Endothelial cell of hepatic sinusoid (primary cell): ENCODE results near the gene ASAP2.
"Not testable (repeated sequence)": the region's sequence is repeated elsewhere in the genome, so short reads cannot be mapped to it uniquely, and the experiment has no call there.

ENCODE experiments used
- in situ Hi-C: cut with HindIII; loops from 2 replicates; pipeline ENCODE4 v1.10.0; 2017; ENCODE audit warnings: low sequenced_read_pairs

The ASAP2 gene

DNA sequence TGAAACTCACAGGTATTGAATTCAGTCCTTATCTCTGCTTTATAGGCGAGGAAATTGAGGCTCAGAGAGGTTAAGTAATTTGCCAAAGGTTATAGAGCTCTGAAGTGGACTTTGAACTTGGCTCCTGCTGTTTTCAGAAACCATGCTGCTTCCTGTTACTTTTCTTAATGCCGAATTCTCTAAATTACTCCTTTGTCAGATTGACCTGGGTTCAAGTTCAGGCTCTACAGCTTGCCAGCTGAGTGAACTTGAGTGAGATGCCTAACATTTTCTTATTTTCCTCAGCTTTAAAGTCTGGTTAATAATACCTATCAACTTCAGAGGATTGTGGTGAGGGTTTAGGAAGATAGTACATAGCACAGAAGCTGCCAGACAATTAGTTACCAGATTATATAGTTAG, 3.4 kb downstream of the ASAP2 start:
- in situ Hi-C loops = no loop called here

DNA sequence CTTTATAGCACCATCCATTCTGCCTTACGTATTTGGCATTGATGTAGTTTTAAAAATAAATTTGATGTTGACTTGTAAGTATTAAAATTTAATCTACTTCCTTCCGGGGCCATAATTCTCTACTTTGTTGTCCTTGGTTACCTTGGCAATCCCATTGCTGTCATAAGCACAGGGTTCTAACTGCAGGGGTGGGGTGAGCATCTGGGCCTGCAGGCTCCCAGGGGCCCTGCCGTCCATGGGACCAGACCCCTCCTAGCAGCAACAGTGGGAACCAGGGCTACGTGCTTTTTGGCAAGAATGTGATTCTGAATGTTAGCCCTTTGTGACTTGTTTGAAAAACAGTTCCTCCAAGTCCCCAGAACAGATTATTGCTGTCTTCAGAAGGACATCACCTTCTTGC, 4.9 kb downstream of the ASAP2 start:
- in situ Hi-C loops = no loop called here

DNA sequence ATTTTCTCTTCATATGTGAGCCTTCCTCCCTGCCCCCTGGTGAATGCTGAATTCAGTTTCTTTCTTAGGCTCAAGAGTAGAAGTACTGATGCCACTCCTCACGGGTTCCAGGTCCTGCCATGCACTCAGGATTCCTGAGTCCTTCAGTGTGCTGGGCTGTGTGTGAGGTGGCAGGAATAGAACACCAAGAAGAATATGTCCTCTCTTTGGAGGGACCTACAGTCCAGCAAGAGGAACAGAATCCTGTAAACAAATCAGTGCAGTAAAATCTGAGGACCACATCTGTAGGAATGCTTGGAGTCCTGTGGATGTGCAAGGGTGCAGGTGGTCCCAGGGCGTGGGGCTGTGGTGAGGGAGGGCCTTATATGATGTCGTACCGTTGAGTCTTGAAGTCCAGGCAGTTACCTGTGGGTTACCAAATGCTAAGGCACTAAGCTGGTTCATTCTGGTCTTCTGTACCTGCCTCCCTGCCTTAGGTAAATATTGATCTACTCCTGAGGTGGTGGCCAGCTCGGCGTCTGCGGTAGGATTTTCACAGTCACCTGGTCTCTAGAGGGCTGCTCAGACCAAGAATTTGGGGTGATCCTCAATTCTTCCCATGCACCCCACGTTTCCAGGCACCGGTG, 5.5 kb downstream of the ASAP2 start:
- in situ Hi-C loops = no loop called here

DNA sequence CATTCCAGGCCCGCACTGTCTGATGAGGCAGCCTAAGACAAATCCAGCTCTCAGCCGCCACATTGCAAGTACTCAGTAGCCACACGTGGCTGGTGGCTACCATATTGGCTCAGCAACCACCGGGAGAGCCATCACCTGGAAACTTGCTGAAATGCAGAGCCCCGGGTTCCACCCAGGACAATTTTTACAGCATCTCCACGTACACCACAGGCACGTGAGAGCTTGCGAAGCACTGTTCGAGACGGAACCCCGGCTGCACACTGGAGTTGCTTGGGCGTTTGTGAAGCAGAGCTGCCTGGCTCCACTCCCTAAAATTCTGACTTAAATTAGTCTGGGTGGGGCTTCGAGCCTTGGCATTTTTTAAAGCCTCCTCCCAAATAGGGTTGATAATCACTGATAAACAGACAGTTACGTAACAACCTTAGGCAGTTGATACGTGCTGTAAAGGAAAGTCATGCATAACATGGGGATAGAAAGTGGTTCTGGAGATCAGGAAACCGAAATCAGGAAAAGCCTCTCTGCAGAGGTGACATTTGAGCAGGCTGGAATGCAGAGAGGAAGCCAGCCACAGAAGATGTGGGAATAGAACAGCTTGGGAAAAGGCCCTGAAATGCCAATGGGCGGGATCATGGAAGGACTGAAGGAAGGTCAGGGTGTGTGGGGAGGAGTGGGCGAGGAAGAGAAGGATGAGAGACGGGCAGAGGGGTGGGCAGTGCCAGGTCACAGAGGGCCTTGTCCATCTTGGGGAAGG, 6.2 kb downstream of the ASAP2 start:
- in situ Hi-C loops = no loop called here

DNA sequence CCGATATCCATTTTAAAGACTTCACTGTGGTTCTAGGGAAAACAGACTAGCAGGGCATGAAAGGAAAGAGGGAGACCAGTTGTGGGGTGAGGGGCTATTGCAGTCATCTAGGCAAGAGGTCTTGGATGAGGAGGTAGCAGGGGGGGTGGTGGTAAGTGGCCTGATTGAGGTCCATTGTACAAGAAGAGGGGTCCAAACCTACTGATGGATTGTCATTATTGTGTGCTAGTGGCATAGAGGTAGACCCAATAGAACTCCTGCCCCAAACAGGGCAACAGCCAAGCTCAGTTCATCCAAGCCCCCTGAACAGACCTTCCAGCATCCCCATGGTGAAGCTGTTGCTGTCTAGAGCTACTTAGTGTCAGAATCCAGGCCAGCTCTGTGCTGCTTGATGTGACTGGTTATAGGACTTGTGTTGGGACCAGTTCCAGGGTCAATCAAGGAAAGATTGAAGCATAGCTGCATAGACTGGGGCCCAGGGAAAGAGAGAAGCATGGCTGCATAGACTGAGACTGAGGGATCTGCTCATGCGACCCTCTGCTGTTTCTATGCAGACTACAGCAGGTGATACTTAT, 7.0 kb downstream of the ASAP2 start:
- in situ Hi-C loops = no loop called here

DNA sequence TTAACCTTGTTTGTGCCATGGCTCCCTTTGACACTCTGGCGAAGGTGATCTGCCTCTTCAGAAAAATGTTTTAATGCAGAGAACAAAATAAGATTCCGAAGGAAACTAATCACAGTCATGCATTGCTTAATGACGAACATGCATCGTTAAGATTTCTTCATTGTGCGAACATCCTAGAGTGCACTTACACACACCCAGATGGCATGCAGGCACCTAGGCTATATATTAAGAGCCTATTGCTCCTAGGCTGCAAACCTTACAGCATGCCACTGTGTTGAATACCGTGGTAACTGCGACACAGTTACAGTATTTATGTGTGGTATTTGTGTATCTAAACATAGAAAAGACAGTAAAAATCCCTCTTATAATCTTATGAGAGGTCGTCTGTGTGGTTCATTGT, 8.3 kb downstream of the ASAP2 start:
- in situ Hi-C loops = no loop called here

DNA sequence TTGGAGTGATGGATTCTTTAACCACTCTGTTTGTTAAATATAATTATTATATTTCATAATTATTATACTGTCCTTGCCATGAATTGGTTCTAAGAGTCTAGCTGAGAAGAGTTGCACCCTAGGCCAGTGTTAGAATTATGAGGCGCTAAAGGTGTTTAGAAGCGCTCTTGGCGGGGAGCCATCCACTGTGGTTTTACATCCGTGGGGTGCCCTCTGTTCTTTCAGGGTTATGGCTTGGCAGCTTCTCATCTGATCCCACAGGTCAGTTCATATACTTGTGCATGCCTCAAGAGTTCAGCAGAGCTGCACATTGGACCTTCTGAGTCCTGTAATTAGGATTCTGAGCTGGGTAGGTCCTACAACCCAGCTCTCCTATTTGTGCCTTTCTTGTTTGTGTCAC, 9.1 kb downstream of the ASAP2 start:
- in situ Hi-C loops = no loop called here

DNA sequence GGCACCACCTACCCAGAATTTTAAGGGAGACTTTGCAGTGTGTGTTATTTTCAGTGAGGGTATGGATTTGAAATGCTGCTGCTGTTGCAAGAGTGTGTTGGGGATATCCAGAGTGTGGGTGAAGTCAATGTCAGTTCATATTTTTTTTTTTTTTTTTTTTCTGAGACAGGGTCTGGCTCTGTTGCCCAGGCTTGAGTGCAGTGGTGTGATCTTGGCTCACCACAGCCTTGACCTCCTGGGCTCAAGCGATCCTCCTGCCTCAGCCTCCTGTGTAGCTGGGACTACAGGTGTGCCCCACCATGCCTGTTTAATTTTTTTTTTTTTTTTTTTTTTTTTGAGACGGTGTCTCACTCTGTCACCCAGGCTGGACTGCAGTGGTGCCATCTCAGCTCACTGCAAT, 9.5 kb downstream of the ASAP2 start:
- in situ Hi-C loops = not testable (repeated sequence)

DNA sequence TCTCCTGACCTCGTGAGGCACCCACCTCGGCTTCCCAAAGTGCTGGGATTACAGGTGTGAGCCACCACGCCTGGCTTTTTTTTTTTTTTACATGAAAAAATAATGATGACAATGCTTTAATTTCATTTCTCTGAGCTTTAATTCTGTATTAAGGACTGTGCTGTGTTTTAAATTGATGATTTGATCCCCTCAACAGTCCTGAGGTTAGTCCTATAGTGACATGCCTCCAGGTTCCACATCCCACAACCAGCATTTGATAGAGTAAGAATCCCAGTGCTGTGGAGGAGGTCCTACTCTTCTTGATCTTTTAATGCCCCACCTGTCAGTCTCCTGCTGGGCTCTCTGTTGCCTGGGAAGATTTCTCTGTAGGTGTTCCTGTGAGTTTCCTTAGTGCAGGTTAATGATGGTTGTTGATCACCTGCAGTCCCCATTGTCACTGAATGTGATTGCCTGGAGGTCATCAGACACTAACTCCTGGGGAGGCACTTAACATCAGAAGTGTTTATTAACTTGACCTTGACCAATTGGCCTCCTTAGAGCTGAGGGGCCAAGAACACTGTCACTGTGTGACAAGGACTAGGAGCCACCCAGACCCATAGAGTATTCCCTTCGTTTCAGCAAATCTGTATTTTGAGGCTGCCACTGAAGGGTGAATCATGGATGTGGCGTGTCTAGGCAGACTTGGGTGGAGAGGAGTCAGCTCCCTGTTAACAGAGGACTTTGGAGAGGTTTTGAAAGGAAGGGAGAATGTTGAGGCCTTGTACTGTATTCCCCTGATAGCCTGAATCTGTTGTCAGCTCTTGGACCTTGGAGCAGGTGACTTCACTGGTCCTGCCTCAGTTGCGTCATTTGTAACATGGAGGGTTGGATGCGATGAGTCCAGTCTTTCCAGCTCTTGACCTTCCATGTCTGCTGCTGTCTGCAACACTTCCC, 11.5 kb downstream of the ASAP2 start:
- in situ Hi-C loops = no loop called here

DNA sequence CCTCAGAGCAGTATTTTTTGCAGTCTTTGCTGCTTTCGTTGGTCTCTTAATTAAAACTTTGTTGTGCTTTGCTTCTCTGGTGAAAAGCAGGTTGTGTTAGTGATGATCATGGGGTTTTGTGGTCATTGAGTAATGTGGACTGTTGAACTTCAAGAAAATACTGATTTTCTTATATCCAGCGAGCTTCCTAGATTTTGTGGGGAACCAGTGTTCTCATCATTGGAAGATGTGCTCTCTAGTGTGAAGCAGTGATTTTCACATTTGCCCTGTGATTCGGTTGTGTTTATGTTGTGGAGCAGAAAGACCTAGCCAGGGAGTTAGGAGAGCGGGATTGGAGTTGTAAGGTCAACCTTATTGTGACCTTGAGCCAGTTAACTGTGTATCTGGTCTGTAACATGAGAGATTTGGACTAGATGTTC, 12.4 kb downstream of the ASAP2 start:
- in situ Hi-C loops = no loop called here

DNA sequence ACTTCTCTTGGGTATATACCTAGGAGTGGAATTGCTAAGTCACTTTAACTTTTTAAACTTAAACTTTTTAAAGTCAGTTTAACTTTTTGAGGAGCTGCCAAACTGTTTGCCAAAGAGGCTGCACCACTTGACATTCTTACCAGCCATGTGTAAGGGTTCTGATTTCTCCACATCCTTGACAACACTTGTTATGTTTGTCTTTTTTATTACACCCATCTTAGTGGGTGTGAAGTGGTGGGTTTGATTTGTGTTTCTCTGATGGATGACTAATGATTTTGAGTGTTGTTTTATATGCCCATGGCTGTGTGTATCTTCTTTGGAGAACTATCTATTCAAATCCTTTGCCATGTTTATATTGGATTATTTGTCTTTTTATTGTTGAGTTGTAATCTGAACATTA, 13.6 kb downstream of the ASAP2 start:
- in situ Hi-C loops = no loop called here

DNA sequence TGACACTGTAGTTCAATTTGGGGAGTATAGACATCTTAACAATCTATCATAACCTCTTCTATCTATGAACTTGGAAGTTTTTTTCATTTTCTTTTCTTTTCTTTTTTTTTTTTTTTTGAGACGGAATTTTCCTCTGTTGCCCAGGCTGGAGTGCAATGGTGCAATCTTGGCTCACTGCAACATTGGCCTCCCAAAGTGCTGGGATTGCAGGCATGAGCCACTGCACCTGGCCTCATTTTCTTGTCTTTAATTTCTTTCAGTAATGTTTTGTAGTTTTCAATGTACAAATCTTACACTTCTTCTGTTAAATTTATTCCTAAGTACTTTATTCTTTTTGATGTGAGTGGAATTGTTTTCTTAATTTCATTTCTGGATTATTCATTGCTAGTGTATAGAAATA, 14.6 kb downstream of the ASAP2 start:
- in situ Hi-C loops = no loop called here

DNA sequence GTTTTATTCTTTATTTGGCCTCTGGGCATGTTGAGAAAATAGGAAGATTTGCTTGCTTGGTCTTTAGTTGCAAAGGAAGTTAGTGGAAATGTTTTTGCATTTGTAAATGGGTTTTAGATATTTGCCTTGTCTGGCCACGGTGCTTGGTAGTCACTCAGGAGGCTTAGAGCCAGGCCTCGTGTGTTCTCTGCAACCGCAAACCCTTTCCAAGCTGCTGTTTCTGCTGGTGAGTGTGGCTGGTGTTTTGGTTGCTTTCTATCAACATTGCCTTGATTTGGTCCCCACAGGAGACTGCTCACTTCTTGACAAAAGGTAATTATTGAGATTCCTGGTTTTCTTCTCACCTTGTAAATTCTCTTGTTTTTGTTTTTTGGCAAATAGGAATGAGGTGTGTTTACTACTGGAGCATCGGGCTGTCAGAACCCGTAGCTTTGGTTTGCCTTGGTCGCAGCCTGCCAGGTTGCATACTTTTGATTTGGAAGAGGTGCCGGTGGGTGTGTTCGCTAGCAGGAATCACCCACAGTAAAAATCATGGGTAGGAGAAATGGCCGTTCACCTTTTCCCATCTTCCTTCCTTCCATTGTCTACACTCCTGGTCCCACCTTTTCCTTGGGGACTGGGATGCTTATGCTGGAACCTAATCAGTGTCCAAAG, 15.8 kb downstream of the ASAP2 start:
- in situ Hi-C loops = no loop called here

DNA sequence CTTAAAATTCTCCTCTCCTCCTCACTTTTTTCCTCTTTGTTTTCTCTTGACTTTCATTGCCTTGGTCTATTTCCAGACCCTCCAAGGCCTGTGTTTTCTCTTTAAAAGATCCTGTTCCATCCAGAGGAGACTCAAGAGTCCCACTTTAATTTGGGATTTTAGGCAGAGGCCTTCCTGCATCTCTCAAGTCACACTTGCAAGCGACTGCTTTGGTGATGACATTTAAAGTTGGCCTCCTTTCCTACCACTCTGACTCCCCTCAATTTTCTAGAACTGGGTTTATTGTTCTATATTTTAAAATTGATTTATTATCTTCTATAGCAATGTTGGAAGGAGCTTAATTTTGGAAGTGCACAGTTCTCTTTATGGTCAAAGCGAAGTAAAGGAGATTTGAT, 16.3 kb downstream of the ASAP2 start:
- in situ Hi-C loops = no loop called here

DNA sequence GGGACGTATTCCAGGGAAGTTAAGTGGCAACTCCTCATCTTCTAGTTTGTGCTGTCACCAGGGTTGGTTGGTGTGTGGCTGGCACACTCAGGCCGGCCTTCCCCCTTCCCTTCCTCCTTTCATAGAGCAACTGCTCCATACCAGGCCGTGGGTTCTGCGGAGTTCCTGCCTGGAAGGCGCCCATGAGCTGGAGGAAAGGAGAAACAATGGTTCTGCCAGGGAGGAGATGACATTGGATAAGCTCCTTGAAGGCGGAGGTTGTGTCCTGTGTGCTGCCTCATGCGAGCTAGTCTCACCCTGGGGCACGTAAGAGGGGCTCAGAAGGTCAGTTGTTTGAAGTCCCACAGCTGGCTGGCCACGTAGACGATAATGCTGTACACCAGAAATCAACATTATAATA, 19.2 kb downstream of the ASAP2 start:
- in situ Hi-C loops = no loop called here

DNA sequence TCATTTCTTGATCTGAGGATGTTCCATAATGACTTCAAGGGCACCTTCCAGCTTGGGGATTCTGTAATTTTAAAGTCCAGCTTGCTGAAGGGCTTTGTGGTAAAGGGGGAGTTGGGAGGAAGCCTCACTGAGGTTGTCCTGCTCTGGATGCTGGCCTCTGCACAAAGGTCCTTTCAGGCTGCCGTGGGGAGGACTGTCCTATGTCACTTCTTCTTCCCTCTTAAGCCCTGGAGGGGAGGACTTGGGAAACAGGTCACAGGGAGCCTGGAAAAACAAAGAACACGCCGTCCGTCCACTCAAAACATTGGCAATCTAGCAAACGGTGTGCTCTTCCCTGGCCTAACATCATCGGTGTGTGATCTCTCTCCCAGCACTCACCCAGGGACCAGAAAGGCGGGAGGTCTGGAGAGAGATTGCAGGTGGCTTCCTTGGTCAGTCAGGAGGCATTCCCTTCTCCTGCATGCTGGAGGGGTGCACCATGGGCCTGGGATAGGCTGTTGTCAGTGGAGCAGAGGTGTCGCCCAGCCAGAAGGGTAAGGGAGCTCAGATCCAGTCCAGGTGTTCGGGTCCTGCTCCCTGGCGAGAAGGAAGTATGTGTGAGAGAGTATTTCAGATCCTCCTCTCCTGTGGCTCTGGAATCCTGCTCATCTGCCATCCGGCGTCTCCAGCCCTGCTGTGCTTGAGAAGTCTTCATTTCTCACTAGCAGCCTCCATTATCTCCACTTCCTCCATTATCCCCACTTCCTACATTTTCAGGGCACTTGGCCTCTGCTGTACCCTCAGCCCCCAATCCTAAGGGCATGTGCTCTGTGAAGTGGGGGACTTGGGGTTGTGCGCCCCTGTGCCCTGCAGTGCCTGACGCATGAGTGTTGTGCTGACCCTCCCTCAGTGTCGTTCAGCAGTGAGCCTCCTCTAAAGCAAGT, 20.1 kb downstream of the ASAP2 start:
- in situ Hi-C loops = no loop called here

DNA sequence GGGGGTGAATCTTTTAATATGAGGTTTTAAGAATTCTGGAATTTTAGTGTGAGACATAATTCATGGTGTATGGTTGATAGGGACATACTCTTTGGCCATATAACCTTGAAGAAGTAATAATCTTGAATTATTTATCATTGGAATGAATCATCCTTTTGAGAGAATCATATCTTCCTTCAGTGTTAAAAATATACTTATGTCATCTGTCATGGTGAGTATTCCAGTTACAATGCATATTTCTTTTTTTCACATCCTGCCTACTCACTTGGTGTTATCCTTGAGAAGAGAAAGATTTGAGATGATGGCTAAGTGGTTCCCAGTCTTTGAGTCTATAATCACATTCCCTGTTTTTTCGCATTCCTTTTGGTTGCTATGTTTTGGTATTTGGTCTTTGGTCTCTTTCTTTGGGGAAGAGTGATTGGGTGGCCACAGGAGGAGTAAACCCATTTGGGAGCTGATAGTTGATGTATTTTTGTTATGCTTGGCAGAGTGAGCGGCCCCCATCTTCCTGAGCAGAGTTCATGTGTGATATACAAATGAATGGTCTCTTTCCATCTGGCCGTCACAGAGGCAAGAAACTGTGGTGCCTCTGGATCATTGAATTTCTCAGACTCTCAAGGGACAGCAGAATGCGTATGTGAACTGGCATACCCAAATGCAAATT, 21.6 kb downstream of the ASAP2 start:
- in situ Hi-C loops = no loop called here

DNA sequence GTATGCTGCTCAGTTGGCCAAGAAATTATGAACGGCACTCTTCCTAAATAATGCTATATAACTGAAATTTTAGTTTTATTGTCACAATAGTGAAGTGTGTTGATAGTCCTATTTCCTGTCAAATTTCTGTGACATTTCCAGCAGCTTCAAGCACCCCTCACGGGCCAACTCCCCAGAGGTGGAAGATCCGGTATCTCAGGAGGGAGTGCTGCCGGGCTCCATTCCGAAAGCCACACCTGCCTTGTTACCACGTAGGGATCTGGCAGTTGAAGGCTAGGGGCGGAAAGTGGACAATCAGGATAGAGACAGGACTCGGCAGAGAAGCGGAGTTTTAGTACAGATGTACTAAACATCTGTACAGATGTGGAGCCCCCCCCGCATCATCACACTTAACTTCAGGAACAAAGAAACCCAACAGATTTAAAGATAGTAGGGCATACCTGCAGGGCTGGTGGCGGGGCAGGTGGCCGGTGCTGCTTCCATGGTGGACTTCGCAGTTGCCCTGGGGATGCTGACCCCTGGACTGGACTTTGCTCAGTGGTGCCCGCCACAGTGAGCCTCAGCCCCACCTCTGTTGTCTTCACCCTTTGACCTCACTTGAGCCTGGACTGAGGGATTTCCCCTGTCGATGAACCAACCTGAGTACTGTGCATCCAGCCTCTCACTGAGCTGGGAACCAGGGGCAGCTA, 22.3 kb downstream of the ASAP2 start:
- in situ Hi-C loops = no loop called here

DNA sequence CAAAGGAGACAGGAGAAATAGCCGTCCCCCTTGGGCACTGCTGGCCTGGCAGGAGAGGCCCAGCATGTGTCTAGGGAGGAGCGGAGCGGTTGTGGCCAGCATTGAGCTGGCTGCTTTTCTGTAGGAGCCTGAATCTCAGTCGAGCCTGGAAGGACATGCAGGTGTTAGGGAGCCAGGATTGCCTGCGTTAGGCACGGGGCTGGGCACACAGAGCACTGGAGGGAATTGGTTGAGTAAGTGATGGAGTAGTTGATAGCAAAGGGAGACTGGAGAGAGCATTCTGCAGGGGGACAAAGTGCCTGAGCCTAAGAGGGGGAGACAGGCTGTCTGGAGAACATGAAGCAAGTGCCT, 22.8 kb downstream of the ASAP2 start:
- in situ Hi-C loops = no loop called here
